HepG2 (cell line): ENCODE measurements around the gene PYY. TPM values are rescaled to one million over a fixed set of nuclear protein-coding genes. Genes with fewer than 3 reads are reported as not detected.

ENCODE experiments used
- ATAC-seq: fragments of 200-7000 bp; cut with Tn5 transposase; 3 replicates; pipeline ENCODE4 v1.9.1; 2020; ENCODE audit warnings: mild to moderate bottlenecking, moderate library complexity
- BruUV-seq: library from RNA; stranded (reverse); fragments of 400-500 nt; replicated peaks from 2 replicates; lab custom pipeline; 2021; lab: Mats Ljungman, UMichigan
- CTCF ChIA-PET: fragments of 300-600 bp; formaldehyde crosslinking; extraction: SDS; loops from one replicate; lab custom pipeline; 2021; ENCODE audit warnings: low total read pairs, inconsistent platforms, low intra/inter-chr PET ratio; lab: Yijun Ruan, JAX
- POLR2A ChIA-PET: fragments of 350-600 bp; sonication (Branson Sonifier 250); formaldehyde crosslinking; loops from one replicate; lab custom pipeline; 2020; ENCODE audit warnings: antibody characterized with exemption, inconsistent platforms; lab: Yijun Ruan, JAX
- DNase-seq: peaks from one replicate; pipeline ENCODE4 v3.0.0-alpha.2; 2015; ENCODE audit warnings: low spot score
- FAIRE-seq: peaks from 3 replicates; lab custom pipeline; 2011; peaks lifted over from hg19 to GRCh38; lab: Jason Lieb, UNC
- H2AFZ ChIP-seq: one replicate; pipeline ENCODE4 v1.6.1; 2011; ENCODE audit warnings: low read length, inconsistent platforms
- H3K27ac ChIP-seq: fragments of 300-600 bp; 3 replicates; pipeline ENCODE4 v1.8.0; 2011; ENCODE audit warnings: mixed run types, mild to moderate bottlenecking, mixed read lengths, low read length, inconsistent platforms; ENCODE audit not compliant: insufficient read depth; ENCODE audit errors: extremely low read length
- H3K27me3 ChIP-seq, 2 experiments: fragments of 200-600 bp in 1 of 2; 2 replicates in 1 of 2; 3 replicates in 1 of 2; pipeline versions ENCODE4 v1.6.0 to v1.8.0; 2011; ENCODE audit warnings: low read length in 2 of 2, mild to moderate bottlenecking in 2 of 2, moderate library complexity in 2 of 2, inconsistent platforms in 1 of 2; ENCODE audit not compliant: insufficient read depth in 2 of 2, control insufficient read depth in 1 of 2
- H3K36me3 ChIP-seq, 2 experiments: fragments of 200-600 bp in 1 of 2; replicated peaks in 1 of 2; 2 replicates in 1 of 2; 3 replicates in 1 of 2; pipeline versions ENCODE4 v1.5.1 to v1.8.0; 2011; ENCODE audit warnings: low read length in 2 of 2, inconsistent platforms in 1 of 2; ENCODE audit not compliant: insufficient read depth in 2 of 2, control insufficient read depth in 1 of 2
- H3K4me1 ChIP-seq: 2 replicates; pipeline ENCODE4 v1.5.1; 2012; ENCODE audit warnings: low read length, inconsistent platforms; ENCODE audit not compliant: insufficient read depth
- H3K4me2 ChIP-seq: 2 replicates; pipeline ENCODE4 v1.6.0; 2011; ENCODE audit warnings: low read depth, low read length, inconsistent platforms
- H3K4me3 ChIP-seq, 3 experiments: fragments of 200-600 bp in 1 of 3; sonication (generic), shearing (Covaris generic) in 1 of 3; replicated peaks in 1 of 3; 2 replicates each; pipeline ENCODE4 v1.5.1; 2011 to 2016; ENCODE audit warnings: low read length in 3 of 3, inconsistent platforms in 2 of 3, low read depth in 2 of 3, mild to moderate bottlenecking in 2 of 3, control low read depth in 1 of 3, mixed read lengths in 1 of 3; ENCODE audit not compliant: insufficient read depth in 1 of 3
- H3K79me2 ChIP-seq: one replicate; pipeline ENCODE4 v1.6.1; 2011; ENCODE audit warnings: low read length, inconsistent platforms; ENCODE audit not compliant: insufficient read depth
- H3K9ac ChIP-seq: 2 replicates; pipeline ENCODE4 v1.6.0; 2011; ENCODE audit warnings: mild to moderate bottlenecking, low read depth, low read length, inconsistent platforms; ENCODE audit not compliant: insufficient read depth
- H3K9me3 ChIP-seq: 2 replicates; pipeline ENCODE4 v1.5.1; 2012; ENCODE audit warnings: mild to moderate bottlenecking, low read length
- H4K20me1 ChIP-seq: 2 replicates; pipeline ENCODE4 v1.6.0; 2011; ENCODE audit warnings: inconsistent platforms, mild to moderate bottlenecking, low read length, moderate library complexity; ENCODE audit not compliant: insufficient read depth
- DNMT3B ChIP-seq: conservative IDR thresholded peaks from 2 replicates; pipeline ENCODE4 v1.6.1; 2016; ENCODE audit warnings: missing biosample characterization, control low read depth
- GTF2F1 ChIP-seq: fragments of 150-350 bp; IDR thresholded peaks from 2 replicates; pipeline ENCODE4 v1.6.1; 2014; ENCODE audit warnings: low read length
- HBP1 ChIP-seq: IDR thresholded peaks from 2 replicates; pipeline ENCODE4 v1.6.1; 2016; ENCODE audit warnings: low read depth, control low read depth
- HES4 ChIP-seq: sonication (generic); formaldehyde crosslinking; IDR thresholded peaks from 2 replicates; pipeline ENCODE4 v1.9.0; 2021; ENCODE audit warnings: mild to moderate bottlenecking, missing genetic modification reagents, borderline replicate concordance
- HIVEP1 ChIP-seq: sonication (generic); formaldehyde crosslinking; IDR thresholded peaks from 2 replicates; pipeline ENCODE4 v1.4.0; 2020; ENCODE audit warnings: mild to moderate bottlenecking, missing genetic modification reagents
- ISL2 ChIP-seq: sonication (generic); formaldehyde crosslinking; IDR thresholded peaks from 2 replicates; pipeline ENCODE4 v1.5.0; 2020; ENCODE audit warnings: missing genetic modification reagents
- KDM3A ChIP-seq: IDR thresholded peaks from 2 replicates; pipeline ENCODE4 v1.6.1; 2018; ENCODE audit warnings: low read depth, missing compliant biosample characterization
- KLF12 ChIP-seq: sonication (generic); formaldehyde crosslinking; IDR thresholded peaks from 2 replicates; pipeline ENCODE4 v1.4.0; 2020; ENCODE audit warnings: missing genetic modification reagents, borderline replicate concordance
- KMT2A ChIP-seq: sonication (generic); formaldehyde crosslinking; IDR thresholded peaks from 2 replicates; pipeline ENCODE4 v1.4.0; 2020; ENCODE audit warnings: missing genetic modification reagents
- LCORL ChIP-seq, 2 experiments: fragments of 450-650 bp in 1 of 2; sonication (generic) in 1 of 2; formaldehyde crosslinking in 1 of 2; IDR thresholded peaks; 2 replicates each; pipeline versions ENCODE4 v1.5.0 to v1.6.1; 2017 to 2020; ENCODE audit warnings: antibody characterized with exemption in 1 of 2, missing genetic modification reagents in 1 of 2
- NCOA1 ChIP-seq: sonication (generic); formaldehyde crosslinking; IDR thresholded peaks from 2 replicates; pipeline ENCODE4 v1.9.0; 2021; ENCODE audit warnings: missing genetic modification reagents
- RARA ChIP-seq: IDR thresholded peaks from 2 replicates; pipeline ENCODE4 v1.6.1; 2016; ENCODE audit warnings: missing genetic modification reagents, missing compliant biosample characterization
- SATB2 ChIP-seq: sonication (generic); formaldehyde crosslinking; IDR thresholded peaks from 2 replicates; pipeline ENCODE4 v1.5.0; 2020; ENCODE audit warnings: missing genetic modification reagents
- SMYD3 ChIP-seq: sonication (generic); formaldehyde crosslinking; IDR thresholded peaks from 2 replicates; pipeline ENCODE4 v1.8.1; 2023; ENCODE audit warnings: mild to moderate bottlenecking, missing genetic modification reagents
- SRSF1 ChIP-seq: fragments of 200-400 bp; formaldehyde crosslinking; optimal IDR thresholded peaks from 2 replicates; pipeline ENCODE3; 2017; ENCODE audit warnings: mild to moderate bottlenecking, low read depth, low read length, moderate library complexity
- TBX2 ChIP-seq: sonication (generic); formaldehyde crosslinking; IDR thresholded peaks from 2 replicates; pipeline ENCODE4 v1.5.0; 2020; ENCODE audit warnings: missing genetic modification reagents, mild to moderate bottlenecking, borderline replicate concordance
- U2AF1 ChIP-seq: fragments of 200-400 bp; formaldehyde crosslinking; optimal IDR thresholded peaks from 2 replicates; pipeline ENCODE3; 2017; ENCODE audit warnings: mild to moderate bottlenecking, low read depth, low read length
- ZNF430 ChIP-seq: sonication (generic); formaldehyde crosslinking; IDR thresholded peaks from 2 replicates; pipeline ENCODE4 v1.9.0; 2021; ENCODE audit warnings: mild to moderate bottlenecking, missing genetic modification reagents
- ZNF550 ChIP-seq: sonication (generic); formaldehyde crosslinking; IDR thresholded peaks from 2 replicates; pipeline ENCODE4 v1.4.0; 2020; ENCODE audit warnings: mild to moderate bottlenecking, missing genetic modification reagents, borderline replicate concordance
- ZNF574 ChIP-seq: sonication (generic); formaldehyde crosslinking; IDR thresholded peaks from 2 replicates; pipeline ENCODE4 v1.4.0; 2020; ENCODE audit warnings: missing genetic modification reagents
- ZNF577 ChIP-seq: sonication (generic); formaldehyde crosslinking; IDR thresholded peaks from 2 replicates; pipeline ENCODE4 v1.4.0; 2020; ENCODE audit warnings: mild to moderate bottlenecking, low read depth, missing genetic modification reagents, borderline replicate concordance
- ZNF737 ChIP-seq: sonication (generic); formaldehyde crosslinking; IDR thresholded peaks from 2 replicates; pipeline ENCODE4 v1.5.0; 2020; ENCODE audit warnings: missing genetic modification reagents, mild to moderate bottlenecking, borderline replicate concordance
- ZNF772 ChIP-seq: sonication (generic); formaldehyde crosslinking; IDR thresholded peaks from 2 replicates; pipeline ENCODE4 v1.5.0; 2020; ENCODE audit warnings: mild to moderate bottlenecking, missing genetic modification reagents
- WGBS: methylation state at CpG from one replicate; pipeline ENCODE4 v1.1.6; 2017; ENCODE audit warnings: low lambda C conversion rate; 5-methylcytosine and 5-hydroxymethylcytosine counted together
- in situ Hi-C: cut with HindIII; loops from 2 replicates; pipeline ENCODE4 v1.10.0; 2017; ENCODE audit warnings: low pct_unique_long_range_greater_than_20kb; ENCODE audit not compliant: extremely low pct_ligation_motif_present
- intact Hi-C: fragments of 100-400 bp; cut with micrococcal nuclease; formaldehyde crosslinking; loops from one replicate; pipeline ENCODE4 v1.10.0; 2022; ENCODE audit not compliant: unreplicated experiment
- polyA plus RNA-seq, 8 experiments: library from polyadenylated mRNA; depleted of rRNA in 3 of 8; stranded (reverse) in 7 of 8; unstranded in 1 of 8; fragments of >200 nt; fragmentation: Illumina TruSeq in 4 of 8; extraction: Trizol in 4 of 8; gene quantifications; 2 replicates each; pipeline versions ENCODE4 v1.2.1 to v1.2.3, GENCODE V29; 2011 to 2016; ENCODE audit warnings: low read depth in 4 of 8, missing spikeins in 1 of 8, mixed read lengths in 1 of 8; ENCODE audit not compliant: insufficient read depth in 1 of 8
- total RNA-seq, 5 experiments: library from RNA; depleted of rRNA; stranded (reverse); fragments of >200 nt; fragmentation: Illumina TruSeq; extraction: Trizol; gene quantifications; 2 replicates each; pipeline ENCODE4 v1.2.3, GENCODE V29; 2016; ENCODE audit warnings: low read depth in 1 of 5

The PYY gene
- total and polyA plus RNA-seq, 2 of the 13 experiments (the other 11 are each of a cell fraction or from before 2014, with no cell fraction given), result 0.25 TPM; not detected in 1

GRCh38 chr17:43936434-43936833 is 17.3 kb downstream of the PYY start (continued):
- TF ChIP-seq HBP1 (CRISPR knock-in tag) (no peak), GTF2F1 (no peak), SMYD3 (CRISPR knock-in tag) (no peak), TBX2 (CRISPR knock-in tag) (no peak), ZNF737 (CRISPR knock-in tag) (no peak), ZNF772 (CRISPR knock-in tag) (no peak), ZNF430 (CRISPR knock-in tag) (no peak), SATB2 (CRISPR knock-in tag) (no peak), DNMT3B (CRISPR knock-in tag) (no peak), RARA (CRISPR knock-in tag) (no peak)
- TF ChIP-seq, all 625 proteins: peak for 0

GRCh38 chr17:43935926-43936261 is 17.8 kb downstream of the PYY start:
- ChIA-PET POLR2A (no interaction called here), CTCF (no interaction called here)
- Histone ChIP-seq H3K9ac (no peak overlapping the region), H3K27ac (no peak overlapping the region), H3K27me3 (peaks cover 9 to 58% of the 10 kb centered on the region in 2 experiments), H3K4me1 (peaks cover 22% of the 10 kb centered on the region), H3K36me3 (no peaks in the 10 kb centered on the region), H3K9me3 (no peaks in the 10 kb centered on the region), H3K4me2 (no peak overlapping the region), H2AFZ (no peak overlapping the region), H3K4me3 (no peak overlapping the region), H4K20me1 (no peaks in the 10 kb centered on the region), H3K79me2 (no peaks in the 10 kb centered on the region)
- WGBS, result 8% methylated on average over 6 of the region's 6 CpGs
- ATAC-seq (no peak), FAIRE-seq (no peak), DNase-seq (no peak)
- in situ Hi-C loops, result no loop called here
- intact Hi-C loops, result no loop called here
- no TSS peak for BruUV-seq
- TF ChIP-seq KDM3A (no peak), U2AF1 (no peak), ZNF550 (CRISPR knock-in tag) (no peak), ZNF772 (CRISPR knock-in tag) (no peak), KMT2A (CRISPR knock-in tag) (no peak), LCORL (IDR thresholded peaks at IDR 0.05) (no peak), LCORL (CRISPR knock-in tag; IDR thresholded peaks at IDR 0.05) (no peak), HES4 (CRISPR knock-in tag) (no peak), KLF12 (CRISPR knock-in tag) (no peak), ISL2 (CRISPR knock-in tag) (no peak), HIVEP1 (CRISPR knock-in tag) (no peak), NCOA1 (CRISPR knock-in tag) (no peak), ZNF577 (CRISPR knock-in tag) (no peak), ZNF574 (CRISPR knock-in tag) (no peak), SRSF1 (no peak)
